ENCODE data around the gene RGS14.

GRCh38 chr5:177367981-177368868 lies 10.5 kb downstream of the RGS14 start:
- no peak for TF ChIP-seq CTCF (IDR thresholded peaks at IDR 0.05)
- TF ChIP-seq POLR2A (IDR thresholded peaks at IDR 0.05) = no peak
- TF ChIP-seq POLR2AphosphoS5 (IDR thresholded peaks at IDR 0.05) = no peak
